GM12873 (cell line): ENCODE measurements around the gene DLGAP1.

Experiments used
- TF ChIP-seq, protein P1 (sequence below): IDR thresholded peaks from 2 replicates; pipeline ENCODE4 v1.5.1; 2012; ENCODE audit warnings: low read depth, mild to moderate bottlenecking, moderate library complexity, low read length, control low read depth; ENCODE audit not compliant: insufficient read depth; ENCODE audit errors: missing control alignments

DLGAP1 gene

DNA sequence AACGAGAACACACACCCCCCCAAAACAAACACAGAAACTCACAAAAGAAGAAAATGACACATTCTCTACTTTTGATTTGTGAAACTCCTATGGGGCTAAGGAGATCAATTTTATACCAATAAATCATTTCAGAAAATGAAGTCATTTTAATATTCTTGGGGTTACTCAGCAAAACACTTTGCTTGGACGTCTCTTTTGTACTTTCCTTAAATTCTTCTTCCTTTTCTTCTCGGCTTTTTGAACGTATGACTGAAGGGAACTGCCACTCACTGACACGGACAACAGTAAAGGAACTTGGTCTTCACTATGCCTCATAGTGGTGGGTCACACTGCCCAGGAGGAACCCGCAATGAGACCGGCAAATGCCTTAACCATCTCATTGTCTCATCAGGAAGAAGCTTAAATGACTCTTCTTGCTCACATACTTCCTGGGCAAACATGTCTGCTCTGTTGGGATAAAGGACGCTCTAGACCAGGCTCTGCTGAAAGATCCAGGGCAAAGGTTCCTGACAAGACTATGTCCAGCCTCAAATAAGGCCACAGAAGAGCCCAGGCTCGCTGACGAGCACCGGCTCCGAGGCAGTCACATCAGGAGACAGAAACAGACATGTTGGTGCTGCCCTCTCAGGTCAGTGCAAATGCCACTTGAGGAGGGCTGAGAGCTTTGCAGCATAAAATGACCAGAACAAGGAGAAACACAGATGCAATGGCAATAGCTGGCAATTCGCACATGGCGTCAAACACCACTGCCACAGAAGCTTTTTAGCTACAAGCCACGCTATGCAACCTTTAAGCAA lies 799.7 kb downstream of the DLGAP1 start:
- TF ChIP-seq, protein P1, sequence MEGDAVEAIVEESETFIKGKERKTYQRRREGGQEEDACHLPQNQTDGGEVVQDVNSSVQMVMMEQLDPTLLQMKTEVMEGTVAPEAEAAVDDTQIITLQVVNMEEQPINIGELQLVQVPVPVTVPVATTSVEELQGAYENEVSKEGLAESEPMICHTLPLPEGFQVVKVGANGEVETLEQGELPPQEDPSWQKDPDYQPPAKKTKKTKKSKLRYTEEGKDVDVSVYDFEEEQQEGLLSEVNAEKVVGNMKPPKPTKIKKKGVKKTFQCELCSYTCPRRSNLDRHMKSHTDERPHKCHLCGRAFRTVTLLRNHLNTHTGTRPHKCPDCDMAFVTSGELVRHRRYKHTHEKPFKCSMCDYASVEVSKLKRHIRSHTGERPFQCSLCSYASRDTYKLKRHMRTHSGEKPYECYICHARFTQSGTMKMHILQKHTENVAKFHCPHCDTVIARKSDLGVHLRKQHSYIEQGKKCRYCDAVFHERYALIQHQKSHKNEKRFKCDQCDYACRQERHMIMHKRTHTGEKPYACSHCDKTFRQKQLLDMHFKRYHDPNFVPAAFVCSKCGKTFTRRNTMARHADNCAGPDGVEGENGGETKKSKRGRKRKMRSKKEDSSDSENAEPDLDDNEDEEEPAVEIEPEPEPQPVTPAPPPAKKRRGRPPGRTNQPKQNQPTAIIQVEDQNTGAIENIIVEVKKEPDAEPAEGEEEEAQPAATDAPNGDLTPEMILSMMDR = no peak

DNA sequence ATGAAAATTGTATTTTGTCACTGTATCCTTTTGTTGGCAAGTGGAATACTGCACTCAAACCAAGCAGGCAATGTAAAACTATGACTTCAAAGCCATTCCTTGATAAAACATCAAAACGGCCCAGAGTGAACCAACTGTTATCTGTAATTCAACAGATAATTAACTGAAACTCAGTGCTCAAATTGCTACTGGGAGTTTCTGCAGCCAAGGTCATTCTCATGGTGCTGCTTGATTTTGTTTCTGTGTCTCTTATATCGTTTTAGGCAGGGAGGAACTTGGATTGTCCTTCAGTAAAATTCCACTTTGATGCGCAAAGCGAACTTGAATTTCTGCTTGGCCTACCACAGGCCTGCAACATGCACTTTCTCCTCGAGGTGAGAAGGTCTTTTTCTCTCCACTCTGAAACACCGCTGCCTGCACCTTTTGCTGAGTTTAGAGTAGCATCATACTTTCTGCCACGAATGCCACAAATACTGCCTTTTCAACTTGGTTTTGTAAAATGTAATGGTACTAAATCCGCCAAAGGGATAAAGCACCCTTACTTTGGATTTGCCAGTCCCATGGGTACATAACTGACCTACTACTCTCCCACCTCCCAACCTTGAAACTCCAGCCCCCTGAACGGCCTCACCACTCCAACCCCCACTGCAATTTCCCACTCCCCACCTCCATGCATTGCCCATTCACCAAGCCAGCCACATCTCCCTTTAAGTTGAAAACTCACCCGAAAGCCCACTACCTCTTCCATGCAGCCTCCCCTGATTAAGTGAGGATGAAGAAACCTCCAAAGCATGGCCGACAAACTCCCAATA lies 800.5 kb downstream of the DLGAP1 start:
- TF ChIP-seq, protein P1 = no peak

DNA sequence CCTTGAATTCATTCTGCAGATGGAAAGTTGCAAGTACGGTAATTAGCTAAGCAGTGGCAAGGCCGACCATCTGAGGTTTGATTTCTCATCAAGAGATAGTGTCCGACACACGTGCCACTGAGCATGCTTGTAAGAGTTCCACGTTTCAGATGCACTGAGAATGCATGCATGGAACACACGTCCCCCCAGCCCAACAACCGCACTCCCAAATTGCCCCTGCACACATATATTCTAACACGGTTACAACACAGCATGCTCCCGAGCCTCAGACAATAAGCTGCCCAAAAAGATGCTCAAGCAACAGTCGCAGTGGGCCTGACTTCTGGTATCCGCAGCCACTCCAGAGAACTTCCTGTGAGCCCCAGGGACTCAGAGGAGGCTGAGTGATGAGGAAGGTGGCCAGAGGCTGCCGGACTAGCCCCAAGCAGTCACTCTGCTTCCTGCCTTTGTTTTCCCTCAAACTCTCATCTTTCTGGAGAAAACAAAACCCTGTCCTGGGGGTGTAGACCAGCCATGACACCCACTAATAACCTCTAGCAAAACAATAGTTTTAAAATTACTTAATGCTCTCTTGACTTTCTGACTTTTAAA lies 801.2 kb downstream of the DLGAP1 start:
- TF ChIP-seq, protein P1 = no peak

DNA sequence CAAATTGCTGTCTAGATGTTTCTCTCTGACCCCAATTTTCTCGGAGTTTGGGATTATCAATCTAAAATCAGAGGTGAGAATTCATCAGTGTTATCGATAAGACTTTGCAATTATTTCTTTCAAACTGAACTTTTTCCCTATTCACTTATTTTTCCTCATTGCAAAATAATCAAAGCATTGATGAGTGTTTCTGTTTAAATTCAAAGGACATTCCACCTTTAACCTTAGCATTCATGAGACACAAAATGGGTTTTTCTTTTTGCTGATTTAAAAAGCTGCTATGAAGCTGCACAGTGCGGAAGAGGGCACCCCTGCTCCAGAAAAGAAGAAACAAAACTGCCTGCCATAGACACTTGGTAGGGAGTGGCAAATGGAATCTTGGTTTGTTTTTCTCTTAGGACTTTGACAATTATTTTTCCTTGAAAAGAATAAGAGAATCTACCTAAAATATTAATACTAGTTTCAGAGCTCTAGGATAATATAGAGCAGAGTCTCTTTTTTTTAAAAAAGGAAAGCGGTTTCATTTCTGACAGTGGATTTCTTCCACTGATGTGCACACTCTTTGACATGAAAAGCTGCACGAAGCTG lies 801.8 kb downstream of the DLGAP1 start:
- TF ChIP-seq, protein P1 = no peak

DNA sequence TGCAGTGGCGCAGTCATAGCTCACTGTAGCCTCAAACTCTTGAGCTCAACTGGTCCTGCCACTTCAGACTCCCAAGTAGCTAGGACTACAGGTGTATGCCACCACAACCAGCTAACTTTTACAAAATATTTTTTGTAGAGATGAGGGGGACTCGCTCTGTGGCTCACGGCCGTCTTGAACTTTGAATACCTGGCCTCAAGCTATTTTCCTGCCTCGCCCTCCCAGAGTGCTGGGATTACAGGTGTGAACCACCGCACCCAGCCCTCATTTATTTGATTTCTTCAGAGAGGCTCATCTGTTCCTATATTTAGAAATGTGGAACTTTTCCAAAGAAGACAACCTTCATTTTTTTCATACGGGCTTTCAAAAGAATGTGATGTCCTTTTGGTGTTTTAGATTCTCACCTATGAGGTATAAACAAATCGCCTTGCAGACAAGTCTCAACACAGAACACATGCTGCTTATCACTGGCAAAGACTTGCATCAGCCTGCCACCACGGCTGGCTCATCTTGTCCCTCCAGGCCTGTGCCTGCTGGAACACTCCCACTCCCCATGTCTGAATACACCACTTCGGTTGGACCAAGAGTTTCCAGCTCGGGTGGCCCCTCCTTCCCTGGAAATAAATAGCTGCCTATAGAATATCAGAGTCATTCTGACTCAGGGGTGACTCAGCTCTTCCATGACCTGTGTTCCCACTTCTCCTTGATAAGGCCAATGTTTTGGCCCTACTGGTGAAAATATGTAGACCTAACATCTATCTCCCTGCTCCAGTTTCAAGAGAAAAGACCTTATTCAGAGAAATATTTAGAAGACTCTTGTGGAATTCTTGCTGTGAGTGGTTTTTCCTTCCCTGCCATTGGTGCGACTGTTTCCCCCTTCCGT lies 802.5 kb downstream of the DLGAP1 start:
- TF ChIP-seq, protein P1 = no peak

DNA sequence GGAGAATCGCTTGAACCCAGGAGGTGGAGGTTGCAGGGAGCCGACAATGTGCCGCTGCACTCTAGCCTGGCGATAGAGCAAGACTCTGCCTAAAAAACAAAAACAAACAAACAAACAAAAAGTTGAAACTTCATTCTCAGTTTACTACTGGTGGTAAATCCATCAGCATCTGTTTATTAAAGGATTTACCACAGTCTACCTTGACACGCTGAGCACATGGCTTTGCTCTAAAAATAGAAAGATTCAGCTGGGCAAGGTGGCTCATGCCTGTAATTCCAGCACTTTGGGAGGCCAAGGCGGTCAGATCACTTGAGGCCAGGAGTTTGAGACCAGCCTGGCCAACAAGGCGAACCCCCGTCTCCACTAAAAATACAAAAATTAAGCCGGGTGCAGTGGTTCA lies 803.8 kb downstream of the DLGAP1 start:
- TF ChIP-seq, protein P1 = no peak
